NCI-H69 (cell line): ENCODE data around the gene MEF2C.

Experiments
- DNase-seq: peaks from one replicate; lab custom pipeline; 2025; lab: John Stamatoyannopoulos, UW

MEF2C gene

DNA sequence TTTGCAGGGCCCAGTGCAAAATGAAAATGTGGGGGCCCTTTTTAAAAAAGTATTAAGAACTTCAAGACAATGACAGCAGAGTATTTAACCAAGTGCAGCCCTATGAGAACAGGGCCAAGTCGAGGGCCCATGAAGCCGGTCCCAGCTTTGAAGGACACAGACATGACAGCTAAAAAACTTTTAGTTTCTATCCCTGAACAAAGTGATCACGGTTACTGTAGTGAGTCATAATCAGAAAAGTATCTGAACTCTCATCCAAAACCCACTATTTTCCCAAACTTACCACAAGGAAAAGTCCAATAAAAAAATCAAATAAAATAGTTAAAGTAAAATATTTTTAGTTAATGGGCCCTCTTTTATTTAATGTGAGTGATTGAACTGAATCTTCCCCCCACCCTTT is 126.0 kb downstream of the MEF2C start:
- DNase-seq = no peak

- DNase-seq = no peak
Observed at GRCh38 chr5:88748666-88749065, 134.3 kb downstream of the MEF2C start.

DNA sequence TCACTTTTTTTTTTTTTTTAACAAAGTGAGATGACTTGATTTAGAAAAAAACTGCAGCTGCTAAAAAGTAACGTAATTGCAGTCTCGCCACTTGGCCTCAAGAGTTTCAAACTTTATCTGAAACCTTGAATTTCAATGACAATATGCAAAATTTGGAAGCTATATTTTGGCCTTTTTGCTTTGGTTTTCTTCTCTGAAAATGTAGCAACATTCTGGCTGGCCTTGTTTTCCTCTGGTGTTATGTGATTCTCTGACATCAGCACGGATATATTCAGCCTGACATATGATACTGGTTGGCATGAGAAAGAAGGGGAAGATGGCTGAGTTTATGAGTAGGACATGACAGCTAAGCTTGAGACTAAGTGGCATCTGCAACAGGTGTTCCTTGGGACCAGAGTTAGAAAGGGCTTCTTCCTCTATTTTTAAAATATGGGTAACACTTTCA is 136.5 kb downstream of the MEF2C start:
- no peak for DNase-seq

DNA sequence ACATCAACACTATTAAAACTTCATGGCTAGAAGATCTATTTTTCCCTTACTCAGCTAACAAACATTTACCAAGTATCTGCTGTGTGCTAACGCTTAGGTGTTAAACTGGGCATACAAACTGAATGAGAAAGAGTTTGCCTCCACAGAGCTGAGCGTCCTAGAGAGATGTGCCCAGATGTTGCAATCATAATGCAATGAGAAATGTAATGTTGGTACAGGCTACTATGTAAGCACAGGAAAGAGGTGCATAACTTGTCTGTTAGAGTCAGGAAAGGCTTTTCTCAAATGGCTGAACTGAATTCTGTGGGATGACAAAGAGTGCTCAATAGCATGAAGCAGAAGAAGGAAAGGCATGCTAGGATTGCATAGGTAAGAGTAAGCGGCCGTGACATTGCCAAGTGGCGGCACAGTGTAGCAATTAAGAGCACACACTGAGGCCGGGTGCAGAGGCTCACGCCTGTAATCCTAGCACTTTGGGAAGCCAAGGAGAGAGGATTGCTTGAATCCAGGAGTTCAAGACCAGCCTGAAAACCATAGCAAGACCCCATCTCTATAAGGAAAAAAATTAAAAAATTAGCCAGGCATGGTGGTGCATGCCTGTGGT is 137.8 kb downstream of the MEF2C start:
- no peak for DNase-seq

DNA sequence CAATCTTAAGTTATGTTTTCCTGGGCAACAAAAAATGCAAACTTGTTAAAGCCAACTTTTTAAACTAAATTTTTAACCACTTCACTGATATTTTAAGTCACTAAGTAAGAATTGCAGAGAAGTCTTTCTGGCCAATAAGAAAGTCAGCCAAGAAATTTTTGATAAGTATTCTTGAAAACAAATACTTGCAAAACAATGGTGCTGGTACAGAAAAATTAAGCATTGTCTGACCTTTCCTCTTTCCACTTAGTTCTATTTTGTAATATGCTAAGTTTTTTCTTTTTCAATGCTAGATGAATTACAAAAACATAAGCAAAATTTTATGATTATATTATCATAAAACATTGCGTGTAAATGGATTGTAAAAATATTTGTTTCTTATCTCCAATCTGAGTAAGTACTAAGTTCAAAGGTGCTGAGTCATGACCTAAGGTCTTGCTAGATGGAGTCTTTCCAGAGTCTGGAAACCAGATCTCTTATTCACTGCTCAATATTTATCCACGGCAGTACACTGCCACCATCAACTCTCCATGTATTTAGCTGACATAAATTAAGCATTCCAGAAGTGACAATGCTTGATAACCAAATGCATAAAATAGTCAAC is 139.7 kb downstream of the MEF2C start:
- DNase-seq = no peak

- DNase-seq = no peak
Observed at GRCh38 chr5:88741964-88742363, 141.0 kb downstream of the MEF2C start.

DNA sequence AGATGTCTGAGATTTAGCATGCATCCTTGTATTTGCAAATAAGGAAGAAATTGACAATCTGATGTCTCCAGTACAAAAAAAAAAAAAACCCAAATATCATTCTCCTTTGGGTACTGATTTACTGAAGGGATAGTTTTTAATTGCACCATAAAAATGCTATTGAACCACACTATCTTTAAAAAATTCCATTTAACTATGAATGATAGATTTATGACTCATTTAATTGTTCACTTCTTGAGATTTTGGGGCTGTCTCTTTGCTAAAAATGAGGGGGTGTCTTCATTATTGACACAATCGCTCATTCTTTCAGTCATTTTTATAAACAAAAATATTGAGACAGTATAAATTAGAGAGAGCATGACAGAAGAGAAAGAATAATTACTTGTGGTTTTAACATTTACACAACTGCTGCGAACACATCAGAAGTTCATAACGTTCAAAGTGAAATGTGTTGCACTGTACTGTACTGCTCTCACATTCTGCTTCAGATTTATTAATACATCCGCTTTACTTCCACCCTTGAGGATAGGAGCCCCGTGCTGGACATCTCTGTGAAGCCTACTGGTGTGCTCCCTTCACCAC is 142.3 kb downstream of the MEF2C start:
- no peak for DNase-seq

DNA sequence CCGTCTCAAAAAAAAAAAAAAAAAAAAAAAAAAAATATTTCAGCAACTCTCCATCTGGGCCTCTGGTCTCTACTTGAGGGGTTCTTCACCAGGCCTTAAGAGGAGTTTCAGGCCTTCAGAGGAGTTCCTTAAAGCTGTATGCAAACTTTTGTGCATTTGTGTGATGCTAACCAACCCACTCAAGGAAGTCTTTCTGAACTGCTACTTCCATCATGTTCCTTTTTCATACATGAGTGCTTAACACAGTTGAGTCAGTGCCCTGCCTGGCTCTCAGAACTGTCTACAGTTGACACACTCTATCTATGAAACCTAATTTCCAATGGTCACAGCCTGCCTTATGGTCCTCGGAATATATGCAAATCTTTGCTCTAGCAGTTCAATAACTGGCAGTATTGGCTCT is 146.5 kb downstream of the MEF2C start:
- DNase-seq = no peak

DNA sequence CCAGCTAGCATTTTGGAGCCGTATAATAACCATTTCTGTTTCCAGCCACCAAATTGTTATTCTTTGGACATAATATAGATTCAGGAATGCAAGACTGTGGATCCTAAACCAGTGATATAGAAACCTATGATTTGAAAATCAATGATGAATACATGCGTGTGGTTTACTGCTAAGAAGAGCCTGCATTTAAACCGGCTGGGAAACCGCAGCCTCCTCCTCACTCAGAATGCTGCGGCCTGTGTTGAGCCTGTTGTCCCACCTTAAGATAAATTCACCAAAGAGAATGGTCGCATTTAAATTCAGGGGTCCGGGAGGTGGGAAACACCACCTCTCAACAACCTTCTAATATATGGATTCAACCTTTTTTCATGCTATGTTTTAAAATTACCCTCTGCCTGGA is 148.0 kb downstream of the MEF2C start:
- DNase-seq = no peak

GRCh38 chr5:88734191-88734640 is 148.8 kb downstream of the MEF2C start:
- no peak for DNase-seq

DNA sequence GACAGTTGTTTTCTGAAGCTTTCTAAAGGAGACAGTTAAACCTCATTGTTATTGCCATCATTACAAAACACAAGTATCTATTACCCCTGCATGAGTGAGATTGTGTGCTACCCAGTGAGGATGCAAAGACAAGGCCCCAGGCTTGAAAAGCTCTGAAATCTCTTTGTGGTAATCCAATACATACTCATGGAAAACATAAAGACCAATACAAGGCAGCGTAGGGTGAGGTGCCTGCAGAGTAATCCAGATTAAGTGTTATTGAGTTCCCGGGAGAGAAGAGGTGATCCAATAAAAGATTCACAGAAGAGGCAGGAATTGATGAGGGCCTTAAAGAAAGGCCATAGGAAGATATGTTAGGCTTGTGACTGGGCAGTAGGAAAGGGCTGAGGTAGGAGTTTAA is 150.1 kb downstream of the MEF2C start:
- DNase-seq = no peak

DNA sequence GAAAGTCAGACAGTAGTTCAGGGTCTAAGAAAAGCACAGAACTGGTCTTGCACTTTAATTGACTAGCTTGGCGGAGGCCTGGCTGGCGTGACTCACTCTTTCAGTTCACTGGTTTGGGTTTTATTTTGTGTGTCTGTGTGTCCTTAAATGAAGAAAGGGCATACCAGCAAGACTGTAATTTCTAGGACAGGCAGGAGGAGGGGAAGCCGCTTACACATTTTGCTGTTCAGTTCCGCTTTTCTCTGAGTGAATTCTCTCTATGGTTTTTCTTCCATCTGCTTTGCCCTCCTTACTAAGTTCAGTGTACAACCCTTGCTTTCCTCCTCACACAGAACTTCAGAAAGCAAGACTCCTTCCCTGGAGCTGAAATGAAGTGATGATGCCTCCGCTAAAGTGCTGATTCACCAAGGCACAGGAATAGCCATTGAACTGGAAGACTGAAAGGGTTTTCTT is 150.8 kb downstream of the MEF2C start:
- DNase-seq = no peak

GRCh38 chr5:88729829-88730182 is 153.2 kb downstream of the MEF2C start:
- no peak for DNase-seq

DNA sequence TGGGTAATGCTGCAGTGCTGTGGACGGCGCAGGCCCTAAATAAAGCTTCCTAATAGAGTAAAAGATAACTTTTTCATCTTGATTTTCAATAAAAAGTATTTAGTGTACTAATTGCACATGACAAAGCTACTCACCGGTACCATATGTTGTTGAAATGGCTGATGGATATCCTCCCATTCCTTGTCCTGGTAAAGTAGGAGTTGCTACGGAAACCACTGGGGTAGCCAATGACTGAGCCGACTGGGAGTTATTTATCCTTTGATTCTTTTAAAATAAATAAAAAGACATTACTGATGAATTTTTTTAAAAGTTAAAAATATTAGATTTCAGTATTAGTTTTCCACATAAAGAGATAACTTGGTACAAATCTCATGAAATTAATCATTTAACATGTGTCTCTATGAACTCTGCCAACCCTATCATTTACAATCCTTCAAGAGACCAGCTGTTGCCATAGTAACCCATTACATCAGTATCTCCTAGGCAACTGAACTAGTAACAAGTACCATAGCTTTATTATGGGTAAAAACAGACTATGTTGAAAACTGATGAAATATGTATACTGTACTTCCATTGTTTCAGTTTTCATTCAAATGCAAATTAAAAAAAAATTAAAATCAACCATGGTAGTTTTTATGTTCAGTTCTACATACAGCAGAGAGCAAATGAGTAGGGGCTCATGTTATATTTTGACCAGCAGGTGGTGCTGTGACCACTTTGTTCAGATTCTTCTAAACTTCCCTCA is 153.7 kb downstream of the MEF2C start:
- peak; percentile 91 for DNase-seq

DNA sequence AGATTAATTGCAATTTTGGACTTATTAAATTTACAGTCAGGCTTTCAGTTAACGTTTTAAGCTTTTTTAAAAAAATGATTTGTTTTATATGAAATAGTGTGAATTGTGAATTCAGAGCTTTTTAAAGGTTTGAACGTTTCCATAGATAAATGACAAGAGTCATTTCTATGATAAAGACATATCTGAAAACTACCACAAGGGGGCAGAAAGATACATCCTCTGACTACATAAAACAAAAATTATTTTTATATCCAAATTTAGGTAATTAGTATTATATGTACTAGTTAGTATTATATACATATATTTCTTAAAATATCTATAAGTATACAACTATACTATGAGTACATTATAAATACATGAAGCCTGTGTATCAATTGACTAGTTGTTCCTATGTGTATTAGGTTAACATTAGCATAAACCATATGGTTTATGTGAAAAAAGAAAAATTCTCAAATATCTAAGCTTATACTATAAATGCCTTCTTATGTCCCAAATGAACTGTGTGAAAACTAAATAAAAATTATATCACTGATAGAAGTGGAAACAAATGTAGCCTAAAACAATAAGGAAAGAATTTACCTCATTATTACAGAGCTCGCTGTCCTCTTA is 155.2 kb downstream of the MEF2C start:
- peak; percentile 71 for DNase-seq

GRCh38 chr5:88725454-88725853 is 157.5 kb downstream of the MEF2C start:
- no peak for DNase-seq

- no peak for DNase-seq
Observed at GRCh38 chr5:88724201-88724600, 158.8 kb downstream of the MEF2C start.

DNA sequence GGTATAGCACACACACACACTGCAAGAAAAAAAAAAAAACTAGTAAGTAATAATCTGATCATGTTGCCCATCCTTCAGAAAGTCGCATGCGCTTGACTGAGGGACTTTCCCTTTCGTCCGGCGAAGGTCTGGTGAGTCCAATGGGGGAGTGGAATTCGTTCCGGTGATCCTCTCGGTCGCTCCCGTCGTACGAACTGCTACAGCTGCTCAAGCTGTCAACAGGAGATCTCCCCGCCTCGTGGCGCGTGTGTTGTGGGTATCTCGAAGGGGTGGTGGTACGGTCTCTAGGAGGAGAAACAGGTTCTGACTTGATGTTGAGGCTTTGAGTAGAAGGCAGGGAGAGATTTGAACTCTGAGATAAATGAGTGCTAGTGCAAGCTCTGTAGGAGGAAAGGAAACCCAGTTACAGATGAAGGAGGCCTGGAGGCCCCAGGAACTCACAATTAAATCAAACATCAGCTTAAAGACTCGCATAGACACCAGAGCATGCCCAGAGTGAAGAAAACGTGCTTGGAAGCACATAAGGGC is 160.4 kb downstream of the MEF2C start:
- DNase-seq = peak; percentile 89

- DNase-seq = peak; percentile 62
Observed at GRCh38 chr5:88719434-88719833, 163.6 kb downstream of the MEF2C start.

DNA sequence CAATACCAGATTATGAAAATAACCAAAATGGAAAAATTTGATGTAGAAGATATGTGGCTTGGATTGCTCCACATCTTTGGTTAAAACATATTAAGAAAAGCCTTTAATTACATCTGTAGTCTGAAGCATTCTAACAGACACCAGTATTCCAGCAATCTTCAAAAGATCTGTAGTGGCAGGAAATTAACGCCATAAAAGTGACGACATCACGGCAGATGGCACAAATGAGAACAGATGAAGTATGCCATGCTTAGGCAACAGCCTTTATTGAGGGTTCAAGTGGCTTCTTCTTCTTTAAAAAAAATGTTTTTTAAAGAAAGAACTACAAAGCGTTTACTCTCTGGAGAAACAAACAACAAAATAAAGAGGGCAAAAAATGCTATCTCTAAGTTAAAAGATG is 164.2 kb downstream of the MEF2C start:
- peak; percentile 76 for DNase-seq

- no peak for DNase-seq
Observed at GRCh38 chr5:88716101-88716500, 166.9 kb downstream of the MEF2C start.

GRCh38 chr5:88715503-88715902 is 167.5 kb downstream of the MEF2C start:
- no peak for DNase-seq
